Spinal cord (tissue), 10 donors: ENCODE results near the gene CSH2. TPM values are rescaled to one million over a fixed set of nuclear protein-coding genes. Genes with fewer than 3 reads are reported as not detected.

Experiments
- DNase-seq, 6 donors: peaks; one replicate each; pipeline versions ENCODE4 v3.0.0 to v3.0.0-alpha.2; 2013 to 2015; ENCODE audit warnings: low spot score in 6 of 6, low read depth in 4 of 6
- H3K27ac ChIP-seq: one replicate; pipeline ENCODE4 v1.5.1; 2013; ENCODE audit warnings: low read depth, low read length, control low read depth
- H3K27me3 ChIP-seq: one replicate; pipeline ENCODE4 v1.6.1; 2013; ENCODE audit warnings: low read length; ENCODE audit not compliant: control insufficient read depth, insufficient read depth
- H3K36me3 ChIP-seq: one replicate; pipeline ENCODE4 v1.6.1; 2013; ENCODE audit warnings: low read length; ENCODE audit not compliant: control insufficient read depth, insufficient read depth
- H3K4me1 ChIP-seq: one replicate; pipeline ENCODE4 v1.6.1; 2013; ENCODE audit warnings: low read length; ENCODE audit not compliant: control insufficient read depth, insufficient read depth
- H3K4me3 ChIP-seq: one replicate; pipeline ENCODE4 v1.5.1; 2013; ENCODE audit warnings: low read depth, low read length, control low read depth
- H3K9me3 ChIP-seq: one replicate; pipeline ENCODE4 v1.6.1; 2013; ENCODE audit warnings: low read length; ENCODE audit not compliant: control insufficient read depth, insufficient read depth
- WGBS: methylation state at CpG from one replicate; pipeline ENCODE4 v1.1.5; 2013; ENCODE audit warnings: missing lambda C conversion rate; ENCODE audit not compliant: insufficient coverage; 5-methylcytosine and 5-hydroxymethylcytosine counted together
- polyA plus RNA-seq, 2 donors: library from polyadenylated mRNA; unstranded; fragments of 120-200 nt; gene quantifications; one replicate each; pipeline ENCODE4 v1.2.1, GENCODE V29; 2013; ENCODE audit not compliant: insufficient read length in 2 of 2
- total RNA-seq, 2 donors: library from RNA; depleted of rRNA in 1 of 2; stranded (reverse); fragments of 120-200 nt in 1 of 2; fragments of >200 nt in 1 of 2; gene quantifications; one replicate each; pipeline versions ENCODE4 v1.2.3 to v1.2.4, GENCODE V29; 2013 to 2014
- donor health status: healthy.

Gene CSH2
- total and polyA plus RNA-seq, 4 donors = 0.47 to 7.2 (median 5.5) TPM; not detected in 1

DNA sequence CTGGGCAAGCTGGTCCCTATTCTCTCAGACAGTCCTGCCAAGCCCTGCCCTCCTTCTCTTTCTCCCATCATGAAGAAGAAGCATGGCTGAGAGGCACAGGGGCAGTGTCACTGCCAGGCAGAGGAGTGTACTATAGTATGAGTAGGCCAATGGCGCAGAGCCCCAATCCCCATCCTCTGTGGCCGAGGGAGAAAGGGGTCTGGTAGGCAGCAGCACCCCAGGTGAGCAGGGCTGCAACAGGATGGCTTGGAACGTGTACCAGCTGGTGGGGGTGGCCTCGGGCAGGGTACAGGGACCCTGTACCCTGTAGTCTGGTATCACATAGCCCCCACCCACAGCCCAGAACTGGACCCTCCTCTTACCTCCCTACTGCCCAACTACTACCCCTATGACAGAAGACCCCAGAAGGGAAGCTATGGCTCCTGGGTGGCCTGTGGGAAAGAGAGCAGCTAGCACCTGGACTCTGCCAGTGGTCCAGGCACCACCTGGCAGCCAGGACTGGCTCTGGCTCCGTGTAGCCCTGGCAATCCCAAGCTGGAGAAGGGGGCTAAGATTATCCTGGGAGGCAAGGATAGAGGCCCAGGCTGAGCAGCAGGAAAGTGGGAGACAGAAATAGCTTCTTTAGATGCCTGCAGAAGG lies 35.4 kb downstream of the CSH2 start:
- WGBS = 50% methylated on average over 3 of the region's 5 CpGs
- peaks cover 62% of the 10 kb centered on the region for H3K4me1 ChIP-seq
- H3K27ac ChIP-seq = peak overlapping the region; percentile 94
- H3K27me3 ChIP-seq = no peaks in the 10 kb centered on the region
- DNase-seq = no peak
- no peaks in the 10 kb centered on the region for H3K9me3 ChIP-seq
- H3K36me3 ChIP-seq = peaks cover 53% of the 10 kb centered on the region
- no peak overlapping the region for H3K4me3 ChIP-seq

DNA sequence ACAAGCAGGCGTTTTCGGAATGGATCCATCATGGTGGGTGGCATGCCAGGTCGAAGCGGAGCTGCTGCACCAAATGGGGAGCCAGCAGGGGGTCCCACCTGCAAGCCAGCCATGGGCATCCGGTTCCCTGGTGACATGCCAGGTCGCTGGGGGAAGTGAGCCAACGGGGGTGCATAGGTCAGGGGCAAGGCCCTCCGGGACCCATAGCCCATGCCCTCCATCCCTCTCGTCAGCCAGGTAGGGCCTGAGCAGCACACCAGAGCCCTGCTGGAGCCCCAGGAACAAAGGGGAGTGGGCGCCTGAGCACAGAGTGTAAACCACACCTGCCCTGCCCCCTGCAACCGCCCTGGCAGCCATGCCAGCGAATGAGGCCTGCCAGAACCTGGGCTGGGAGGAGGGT lies 36.0 kb downstream of the CSH2 start:
- H3K36me3 ChIP-seq = peaks cover 59% of the 10 kb centered on the region
- peaks cover 61% of the 10 kb centered on the region for H3K4me1 ChIP-seq
- no peak for DNase-seq
- H3K27ac ChIP-seq = peak overlapping the region; percentile 94
- H3K27me3 ChIP-seq = no peaks in the 10 kb centered on the region
- H3K4me3 ChIP-seq = no peak overlapping the region
- no peaks in the 10 kb centered on the region for H3K9me3 ChIP-seq
- 79% methylated on average over 12 of the region's 12 CpGs for WGBS

DNA sequence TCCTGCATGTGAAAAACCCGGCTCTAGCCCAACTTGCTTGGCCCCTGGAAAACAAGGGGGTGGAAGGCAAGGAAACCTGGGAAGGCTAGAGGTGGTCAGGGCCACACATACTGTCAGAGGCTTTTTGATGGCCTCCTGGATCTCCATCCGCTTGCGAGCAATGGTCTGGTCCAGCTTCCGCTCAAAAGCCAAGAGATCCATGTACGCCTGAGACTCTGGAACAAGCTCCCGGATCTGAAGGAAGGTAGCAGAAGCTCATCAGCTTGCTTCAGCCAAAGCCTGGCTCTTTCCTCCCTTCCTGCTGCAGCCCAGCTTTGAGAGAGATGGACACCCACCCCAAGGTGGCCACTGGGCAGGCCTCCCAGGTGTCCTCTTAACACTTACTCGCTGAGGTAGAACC lies 36.7 kb downstream of the CSH2 start:
- no peak overlapping the region for H3K27ac ChIP-seq
- H3K4me3 ChIP-seq = no peak overlapping the region
- H3K9me3 ChIP-seq = no peaks in the 10 kb centered on the region
- WGBS = 99% methylated on average over 7 of the region's 7 CpGs
- H3K27me3 ChIP-seq = no peaks in the 10 kb centered on the region
- DNase-seq = no peak
- peaks cover 66% of the 10 kb centered on the region for H3K36me3 ChIP-seq
- peaks cover 58% of the 10 kb centered on the region for H3K4me1 ChIP-seq

DNA sequence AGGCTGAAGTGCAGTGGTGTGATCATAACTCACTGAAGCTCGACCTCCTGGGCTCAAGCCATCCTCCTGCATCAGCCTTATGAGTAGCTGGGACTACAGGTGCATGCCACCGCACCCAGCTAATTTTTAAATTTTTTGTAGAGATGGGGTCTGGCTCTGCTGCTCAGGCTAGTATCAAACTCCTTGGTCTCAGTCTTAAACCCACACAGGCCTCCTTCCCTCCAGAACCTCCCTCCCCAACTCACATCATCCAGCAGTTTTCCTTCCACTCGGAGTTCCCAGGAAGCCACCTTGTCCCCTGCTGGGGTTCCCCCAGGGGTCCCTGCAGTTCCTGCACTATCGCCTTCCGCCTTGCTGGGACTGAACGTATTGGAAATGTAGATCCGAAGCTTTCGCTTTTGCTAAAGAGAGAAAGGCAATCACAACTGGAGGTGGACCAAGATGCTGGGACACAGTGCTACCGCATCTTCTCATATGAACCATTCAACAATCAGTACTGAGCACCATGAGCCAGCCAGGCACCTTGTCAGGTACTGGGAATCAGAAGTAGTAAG lies 38.2 kb downstream of the CSH2 start:
- H3K36me3 ChIP-seq = peaks cover 77% of the 10 kb centered on the region
- no peak for DNase-seq
- H3K27me3 ChIP-seq = no peaks in the 10 kb centered on the region
- no peak overlapping the region for H3K4me3 ChIP-seq
- H3K27ac ChIP-seq = no peak overlapping the region
- 96% methylated on average over 6 of the region's 9 CpGs for WGBS
- H3K9me3 ChIP-seq = no peaks in the 10 kb centered on the region
- H3K4me1 ChIP-seq = peaks cover 42% of the 10 kb centered on the region

DNA sequence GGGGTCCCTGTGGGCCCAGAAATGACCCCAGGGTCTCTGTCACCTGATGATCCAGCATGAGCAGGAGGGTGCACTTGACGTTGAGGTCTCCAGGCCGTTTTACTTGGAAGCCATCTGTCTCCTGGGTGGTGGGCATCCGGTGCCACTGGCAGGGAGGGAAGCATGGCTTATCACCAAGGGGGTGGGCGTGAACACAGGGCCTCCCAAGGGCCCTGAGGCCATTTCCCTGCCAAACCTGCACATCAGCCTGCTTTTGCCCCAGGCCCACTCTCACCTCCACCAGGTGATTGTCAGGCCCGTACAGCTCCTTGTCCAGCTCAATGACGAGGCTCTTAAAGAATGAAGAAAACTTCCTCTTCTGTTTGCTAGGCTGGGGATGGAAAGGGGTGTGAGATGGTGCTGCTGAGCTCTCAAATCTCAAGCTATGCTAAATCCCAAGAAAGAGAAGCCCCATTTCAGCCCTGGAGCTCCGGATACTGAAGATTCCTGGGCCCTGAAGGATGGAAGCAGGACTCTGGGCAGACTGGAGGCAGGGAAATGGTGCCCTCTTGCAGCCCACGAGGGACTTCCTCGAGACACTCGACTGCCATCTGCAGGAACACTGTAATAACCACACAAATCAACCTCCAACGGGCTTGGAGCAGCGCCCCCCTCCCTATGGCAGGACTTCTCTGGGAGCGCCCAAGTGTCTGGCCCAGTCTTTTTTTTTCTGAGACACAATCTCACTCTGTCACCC lies 38.9 kb downstream of the CSH2 start:
- H3K27me3 ChIP-seq = no peaks in the 10 kb centered on the region
- DNase-seq = peak in 2 of 6 donors; percentile 52 to 76
- no peak overlapping the region for H3K4me3 ChIP-seq
- H3K27ac ChIP-seq = no peak overlapping the region
- peaks cover 84% of the 10 kb centered on the region for H3K36me3 ChIP-seq
- peaks cover 36% of the 10 kb centered on the region for H3K4me1 ChIP-seq
- H3K9me3 ChIP-seq = no peaks in the 10 kb centered on the region
- WGBS = 46% methylated on average over 10 of the region's 13 CpGs

DNA sequence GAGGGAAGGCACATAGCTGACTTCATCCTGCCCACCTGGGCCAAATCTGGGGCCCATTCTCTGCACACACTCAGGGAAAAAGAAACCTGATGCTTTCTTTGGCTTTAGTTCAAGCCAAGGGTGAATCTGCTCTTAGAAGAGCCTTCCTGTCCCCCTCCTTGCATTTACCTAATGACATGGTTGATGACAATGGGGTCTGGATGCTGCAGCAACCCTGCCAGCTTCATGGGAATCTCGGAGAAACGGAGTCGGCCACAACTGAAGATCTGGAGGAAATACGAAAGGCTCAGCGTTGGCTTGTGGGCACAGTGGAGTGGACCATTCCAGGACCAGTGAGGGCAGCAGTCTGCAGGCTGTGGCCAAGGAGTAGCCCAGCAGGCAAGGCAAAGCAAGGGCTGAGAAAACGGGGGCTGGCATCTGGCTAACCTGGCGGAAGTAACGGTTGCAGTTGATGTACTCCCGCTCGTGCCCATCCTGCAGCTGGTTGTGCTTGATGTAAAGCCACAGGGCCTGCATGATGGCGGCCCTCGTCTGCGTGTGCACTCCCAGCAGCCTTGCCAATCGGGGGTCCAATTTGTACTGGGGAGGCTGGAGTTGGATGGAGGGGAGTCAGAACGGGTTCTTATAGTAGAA lies 39.6 kb downstream of the CSH2 start:
- H3K4me3 ChIP-seq = no peak overlapping the region
- no peaks in the 10 kb centered on the region for H3K9me3 ChIP-seq
- H3K27me3 ChIP-seq = no peaks in the 10 kb centered on the region
- no peak for DNase-seq
- H3K27ac ChIP-seq = no peak overlapping the region
- H3K36me3 ChIP-seq = peaks cover 90% of the 10 kb centered on the region
- peaks cover 29% of the 10 kb centered on the region for H3K4me1 ChIP-seq
- WGBS = 94% methylated on average over 15 of the region's 15 CpGs

DNA sequence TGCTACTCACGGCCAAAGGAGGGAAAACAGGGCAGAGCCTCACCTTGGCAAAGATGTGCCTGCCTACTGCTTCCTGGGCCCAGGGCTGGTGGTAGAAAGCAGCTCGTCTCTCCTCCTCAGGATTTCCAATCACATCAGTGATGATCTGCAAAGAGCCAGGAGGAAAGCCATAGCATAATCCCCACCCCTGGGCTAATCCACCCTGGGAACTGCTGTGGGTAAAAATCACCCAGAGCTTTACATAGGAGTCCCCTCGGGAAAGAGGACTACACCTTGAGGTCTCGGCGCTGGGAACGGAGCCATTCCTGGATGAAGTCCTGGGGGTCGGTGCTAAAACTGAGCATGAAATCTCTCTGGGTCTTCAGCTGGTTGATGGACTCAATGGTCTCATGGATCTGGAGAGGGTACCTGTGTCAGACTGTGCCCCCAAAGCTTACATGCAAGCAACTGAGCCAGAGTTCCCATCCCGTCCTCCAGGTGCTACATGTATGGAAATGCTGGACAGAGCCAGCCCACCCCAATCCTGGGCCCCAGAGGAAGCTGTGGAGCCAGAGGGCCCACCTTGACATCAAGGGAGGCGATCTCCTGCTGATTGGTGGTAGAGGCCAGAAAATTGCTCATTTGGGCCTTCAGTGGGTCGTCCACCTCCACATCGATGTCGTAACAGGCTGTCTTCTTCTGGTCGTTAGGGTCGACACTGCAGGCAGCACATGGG lies 40.3 kb downstream of the CSH2 start:
- 95% methylated on average over 14 of the region's 14 CpGs for WGBS

DNA sequence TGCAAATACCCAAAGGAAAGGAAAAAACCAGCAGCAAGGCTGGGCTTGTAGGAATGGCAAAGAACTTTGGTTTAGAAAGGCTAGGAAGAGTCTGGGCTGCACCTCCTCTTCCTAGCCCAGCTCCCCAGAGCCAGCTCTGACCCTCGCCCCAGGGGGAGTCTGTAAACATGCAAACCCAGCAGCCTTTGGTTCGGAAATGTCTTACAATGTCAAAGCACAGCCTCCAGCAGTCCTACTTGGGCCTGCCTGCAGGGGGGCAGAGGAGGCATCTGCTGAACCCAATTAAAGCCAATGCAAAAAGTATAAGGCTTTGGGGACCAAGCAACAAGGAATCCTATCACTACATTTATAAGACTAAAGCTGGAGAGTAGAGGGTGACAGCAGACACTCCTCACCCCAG lies 41.0 kb downstream of the CSH2 start:
- no peak overlapping the region for H3K4me3 ChIP-seq
- DNase-seq = no peak
- WGBS = 71% methylated on average over 2 of the region's 2 CpGs
- peaks cover 18% of the 10 kb centered on the region for H3K4me1 ChIP-seq
- peaks cover 82% of the 10 kb centered on the region for H3K36me3 ChIP-seq
- H3K9me3 ChIP-seq = no peaks in the 10 kb centered on the region
- H3K27me3 ChIP-seq = no peaks in the 10 kb centered on the region
- H3K27ac ChIP-seq = no peak overlapping the region

More for the DNA sequence above, 40.3 kb downstream of the CSH2 start:
- no peak overlapping the region for H3K4me3 ChIP-seq
- peaks cover 22% of the 10 kb centered on the region for H3K4me1 ChIP-seq
- no peaks in the 10 kb centered on the region for H3K27me3 ChIP-seq
- no peaks in the 10 kb centered on the region for H3K9me3 ChIP-seq
- DNase-seq = no peak
- H3K27ac ChIP-seq = no peak overlapping the region
- H3K36me3 ChIP-seq = peaks cover 90% of the 10 kb centered on the region

DNA sequence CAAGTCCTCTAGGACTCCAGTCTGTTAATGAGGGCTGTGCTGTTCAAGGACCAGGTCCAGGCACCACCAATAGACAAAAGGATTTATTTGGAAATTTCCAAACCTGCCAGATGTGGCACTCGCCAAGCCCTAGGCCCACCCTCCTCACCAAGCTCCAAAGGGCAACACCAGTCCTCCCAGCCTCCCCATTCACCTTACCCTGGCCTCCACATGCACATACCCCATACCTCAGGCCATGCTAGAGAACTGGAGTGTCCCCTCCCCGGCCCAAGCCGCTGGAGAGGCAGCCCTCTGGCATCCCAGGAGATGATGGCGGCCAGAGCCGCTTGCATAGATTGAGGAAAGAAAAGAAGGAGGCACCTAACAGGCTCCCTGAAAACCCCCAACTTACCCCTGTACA lies 41.5 kb downstream of the CSH2 start:
- Histone ChIP-seq H3K4me3 (no peak overlapping the region), H3K27me3 (no peaks in the 10 kb centered on the region), H3K36me3 (peaks cover 78% of the 10 kb centered on the region), H3K9me3 (no peaks in the 10 kb centered on the region), H3K27ac (no peak overlapping the region), H3K4me1 (peaks cover 14% of the 10 kb centered on the region)
- WGBS = 86% methylated on average over 1 of the region's 5 CpGs
- no peak for DNase-seq
